Progenitor cell of endocrine pancreas (in vitro differentiated cells): ENCODE data around the gene ZNRF3. TPM values are rescaled to one million over a fixed set of nuclear protein-coding genes. Genes with fewer than 3 reads are reported as not detected.
A peak's percentile ranks its signal among the peaks of the same experiment; 100 is the strongest.

Source experiments
- DNase-seq: peaks from one replicate; pipeline ENCODE4 v3.0.0; 2021; ENCODE audit warnings: low spot score; ENCODE audit not compliant: unreplicated experiment
- H3K27ac Mint-ChIP-seq: 2 replicates; pipeline ENCODE4 v1.8.0; 2021; ENCODE audit warnings: mild to moderate bottlenecking, moderate library complexity, mixed read lengths
- H3K27me3 Mint-ChIP-seq: 2 replicates; pipeline ENCODE4 v1.8.0; 2021; ENCODE audit warnings: mixed read lengths
- H3K36me3 Mint-ChIP-seq: 2 replicates; pipeline ENCODE4 v1.8.0; 2022; ENCODE audit warnings: mixed read lengths; ENCODE audit not compliant: insufficient read depth
- H3K4me1 Mint-ChIP-seq: 2 replicates; pipeline ENCODE4 v1.8.0; 2021; ENCODE audit warnings: low read depth, mixed read lengths
- H3K4me3 Mint-ChIP-seq: 2 replicates; pipeline ENCODE4 v1.8.0; 2021; ENCODE audit warnings: low read depth, mild to moderate bottlenecking, moderate library complexity, mixed read lengths
- H3K9me3 Mint-ChIP-seq: 2 replicates; pipeline ENCODE4 v1.8.0; 2021; ENCODE audit warnings: low read depth, mixed read lengths
- total RNA-seq: library from RNA; stranded (reverse); gene quantifications from 2 replicates; pipeline ENCODE4 v1.2.1, GENCODE V29; 2021
- TF ChIP-seq, protein P1 (sequence below): fragments of 200-600 bp; sonication (generic); IDR thresholded peaks from one replicate; pipeline ENCODE4 v1.5.0; 2021; ENCODE audit warnings: antibody characterized with exemption, mild to moderate bottlenecking; ENCODE audit not compliant: unreplicated experiment

ZNRF3 gene
- total RNA-seq, 1 donor from 2014 or later, result 7.5 TPM

DNA sequence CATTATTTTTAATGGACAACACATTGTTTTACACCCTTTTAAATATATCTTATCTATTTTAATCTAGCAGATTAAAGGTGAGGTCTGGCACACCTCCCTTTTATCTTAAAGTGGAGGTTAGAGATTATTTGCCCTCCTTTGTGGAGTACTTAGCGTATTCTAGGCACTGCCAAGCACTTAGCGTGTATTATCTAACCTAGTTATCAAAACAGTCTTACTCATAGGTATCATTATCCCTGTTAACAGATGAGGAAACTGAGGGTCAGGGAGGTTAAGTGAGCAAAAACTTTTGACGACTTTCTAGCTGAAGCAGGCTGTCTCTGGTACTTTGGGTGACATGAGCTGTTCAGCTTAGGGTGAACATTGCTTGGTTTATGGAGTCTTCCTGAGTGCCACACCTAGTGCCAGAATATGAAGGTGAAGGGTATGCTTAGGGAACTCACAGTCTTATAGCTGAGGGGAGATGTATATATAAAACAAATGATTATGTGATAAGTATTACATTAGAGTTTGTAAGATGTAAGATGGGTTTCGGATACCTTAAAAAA, 55.0 kb downstream of the ZNRF3 start:
- H3K27me3 Mint-ChIP-seq, result no peaks in the 10 kb centered on the region
- TF ChIP-seq, protein P1, sequence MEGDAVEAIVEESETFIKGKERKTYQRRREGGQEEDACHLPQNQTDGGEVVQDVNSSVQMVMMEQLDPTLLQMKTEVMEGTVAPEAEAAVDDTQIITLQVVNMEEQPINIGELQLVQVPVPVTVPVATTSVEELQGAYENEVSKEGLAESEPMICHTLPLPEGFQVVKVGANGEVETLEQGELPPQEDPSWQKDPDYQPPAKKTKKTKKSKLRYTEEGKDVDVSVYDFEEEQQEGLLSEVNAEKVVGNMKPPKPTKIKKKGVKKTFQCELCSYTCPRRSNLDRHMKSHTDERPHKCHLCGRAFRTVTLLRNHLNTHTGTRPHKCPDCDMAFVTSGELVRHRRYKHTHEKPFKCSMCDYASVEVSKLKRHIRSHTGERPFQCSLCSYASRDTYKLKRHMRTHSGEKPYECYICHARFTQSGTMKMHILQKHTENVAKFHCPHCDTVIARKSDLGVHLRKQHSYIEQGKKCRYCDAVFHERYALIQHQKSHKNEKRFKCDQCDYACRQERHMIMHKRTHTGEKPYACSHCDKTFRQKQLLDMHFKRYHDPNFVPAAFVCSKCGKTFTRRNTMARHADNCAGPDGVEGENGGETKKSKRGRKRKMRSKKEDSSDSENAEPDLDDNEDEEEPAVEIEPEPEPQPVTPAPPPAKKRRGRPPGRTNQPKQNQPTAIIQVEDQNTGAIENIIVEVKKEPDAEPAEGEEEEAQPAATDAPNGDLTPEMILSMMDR, result no peak
- H3K4me1 Mint-ChIP-seq, result peaks cover 38% of the 10 kb centered on the region
- H3K27ac Mint-ChIP-seq, result no peak overlapping the region
- no peak for DNase-seq
- no peaks in the 10 kb centered on the region for H3K9me3 Mint-ChIP-seq
- no peak overlapping the region for H3K4me3 Mint-ChIP-seq
- H3K36me3 Mint-ChIP-seq, result no peaks in the 10 kb centered on the region

DNA sequence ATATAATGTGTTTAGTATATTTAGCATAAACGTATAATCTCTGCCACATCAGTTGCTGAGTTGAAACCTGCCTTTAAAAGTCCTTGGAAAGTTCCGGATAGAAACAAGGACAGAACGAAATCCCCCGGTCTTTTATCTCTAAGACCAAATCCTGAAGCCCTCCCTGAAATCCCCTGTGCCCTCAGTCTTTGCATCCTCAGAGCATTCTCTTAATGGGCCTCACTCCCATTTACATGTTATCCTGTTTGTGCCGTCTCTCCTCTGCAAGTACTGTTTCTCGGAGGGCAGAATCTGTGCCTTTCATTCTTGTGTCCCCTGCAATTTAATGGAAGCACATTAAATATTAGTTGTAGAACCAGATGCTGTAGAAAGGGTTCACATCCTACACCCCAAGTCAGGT, 56.0 kb downstream of the ZNRF3 start:
- no peaks in the 10 kb centered on the region for H3K27me3 Mint-ChIP-seq
- TF ChIP-seq, protein P1, result no peak
- no peaks in the 10 kb centered on the region for H3K36me3 Mint-ChIP-seq
- no peak for DNase-seq
- H3K4me3 Mint-ChIP-seq, result no peak overlapping the region
- H3K27ac Mint-ChIP-seq, result no peak overlapping the region
- H3K4me1 Mint-ChIP-seq, result peaks cover 30% of the 10 kb centered on the region
- H3K9me3 Mint-ChIP-seq, result no peaks in the 10 kb centered on the region

GRCh38 chr22:28939932-28940331, 56.6 kb downstream of the ZNRF3 start:
- H3K36me3 Mint-ChIP-seq, result no peaks in the 10 kb centered on the region
- no peaks in the 10 kb centered on the region for H3K27me3 Mint-ChIP-seq
- TF ChIP-seq, protein P1, result no peak
- H3K9me3 Mint-ChIP-seq, result no peaks in the 10 kb centered on the region
- H3K27ac Mint-ChIP-seq, result peak overlapping the region; percentile 65
- H3K4me1 Mint-ChIP-seq, result peaks cover 28% of the 10 kb centered on the region
- DNase-seq, result no peak
- no peak overlapping the region for H3K4me3 Mint-ChIP-seq

GRCh38 chr22:28940441-28940840, 57.1 kb downstream of the ZNRF3 start:
- Mint-ChIP-seq H3K4me1 (peaks cover 23% of the 10 kb centered on the region), H3K27ac (no peak overlapping the region), H3K36me3 (peaks cover 2% of the 10 kb centered on the region), H3K27me3 (no peaks in the 10 kb centered on the region), H3K9me3 (no peaks in the 10 kb centered on the region), H3K4me3 (no peak overlapping the region)
- no peak for DNase-seq
- TF ChIP-seq, protein P1, result no peak

- Mint-ChIP-seq H3K27me3 (no peaks in the 10 kb centered on the region), H3K4me3 (no peak overlapping the region), H3K27ac (no peak overlapping the region)
Measured at GRCh38 chr22:28942333-28942732, 59.0 kb downstream of the ZNRF3 start.

More at GRCh38 chr22:28942333-28942732, 59.0 kb downstream of the ZNRF3 start:
- peaks cover 12% of the 10 kb centered on the region for H3K36me3 Mint-ChIP-seq
- peaks cover 22% of the 10 kb centered on the region for H3K4me1 Mint-ChIP-seq
- TF ChIP-seq, protein P1, result no peak
- H3K9me3 Mint-ChIP-seq, result peaks cover 13% of the 10 kb centered on the region
- DNase-seq, result no peak
